ENCODE results near the gene PAX7. TPM values are rescaled to one million over a fixed set of nuclear protein-coding genes. Genes with fewer than 3 reads are reported as not detected.
"Not testable (repeated sequence)": the region's sequence is repeated elsewhere in the genome, so short reads cannot be mapped to it uniquely, and the experiment has no call there.

The PAX7 gene
- total RNA-seq, 4 donors from 2014 or later: not detected

GRCh38 chr1:18687273-18687672, 56.6 kb downstream of the PAX7 start:
- Histone ChIP-seq H3K9me3 (no peaks in the 10 kb centered on the region), H3K36me3 (no peaks in the 10 kb centered on the region), H3K27me3 (no peaks in the 10 kb centered on the region), H3K4me3 (no peak overlapping the region), H3K27ac (no peak overlapping the region), H3K4me1 (no peaks in the 10 kb centered on the region)
- intact Hi-C loops (cut with DNase I; ENCODE audit: low total_unique reads): no loop called here
- no peak for DNase-seq
- TF ChIP-seq CTCF (IDR thresholded peaks at IDR 0.05): no peak
- TF ChIP-seq POLR2A (IDR thresholded peaks at IDR 0.05): no peak

- TF ChIP-seq POLR2A (IDR thresholded peaks at IDR 0.05) (no peak), CTCF (IDR thresholded peaks at IDR 0.05) (no peak)
- Histone ChIP-seq H3K27ac (no peak overlapping the region), H3K4me3 (no peak overlapping the region), H3K4me1 (no peaks in the 10 kb centered on the region), H3K36me3 (no peaks in the 10 kb centered on the region), H3K9me3 (no peaks in the 10 kb centered on the region), H3K27me3 (peaks cover 0 to 3% of the 10 kb centered on the region in 2 donors)
- intact Hi-C loops (cut with DNase I; ENCODE audit: low total_unique reads): no loop called here
- no peak for DNase-seq
These were observed 61.0 kb downstream of the PAX7 start for GRCh38 chr1:18691648-18692047.

DNA sequence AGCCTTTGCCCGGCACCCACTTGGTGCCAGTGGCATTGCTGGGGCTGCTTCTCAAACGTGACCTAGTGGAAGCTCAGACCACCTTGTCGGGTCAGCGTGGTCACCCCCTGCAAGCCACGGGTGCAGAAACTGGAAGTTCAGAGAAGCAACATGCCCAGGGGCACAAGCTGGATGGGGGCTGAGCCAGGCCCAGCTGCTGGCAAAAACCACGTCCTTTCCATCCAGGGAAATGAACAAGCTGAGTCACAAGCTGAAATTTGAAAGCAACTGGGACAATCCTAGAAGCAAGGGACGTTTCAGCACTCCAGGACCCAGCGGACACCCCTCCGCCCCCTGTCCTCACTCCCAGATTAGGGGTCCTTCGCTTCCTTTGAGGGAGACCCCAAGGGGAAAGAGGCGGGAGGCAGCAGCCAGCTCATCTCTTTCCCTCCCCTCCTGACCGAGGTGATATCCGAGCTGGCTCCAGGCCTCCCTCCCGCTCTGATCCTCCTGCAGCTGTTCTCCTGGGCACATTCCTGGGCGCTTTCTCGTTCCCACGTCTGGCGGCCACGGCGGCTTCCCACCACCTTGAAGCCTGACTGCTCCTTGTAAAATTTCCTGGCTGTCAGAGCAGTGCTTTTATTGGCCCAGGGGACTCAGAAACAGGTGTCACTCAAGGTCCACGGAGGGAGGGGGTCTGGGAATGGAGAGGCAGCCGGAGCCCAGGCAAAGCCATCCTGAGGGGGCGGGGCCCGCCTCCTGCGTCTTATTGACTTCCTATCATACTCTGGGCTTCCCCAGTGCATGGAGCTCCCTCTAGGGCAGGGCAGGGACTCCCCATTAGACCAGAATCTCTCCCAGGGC, 62.8 kb downstream of the PAX7 start:
- Histone ChIP-seq H3K27ac (no peak overlapping the region), H3K27me3 (peaks cover 0 to 3% of the 10 kb centered on the region in 2 donors)
- intact Hi-C loops (cut with DNase I; ENCODE audit: low total_unique reads): no loop called here

GRCh38 chr1:18694289-18694688, 63.6 kb downstream of the PAX7 start:
- H3K4me3 ChIP-seq; H3K4me1 ChIP-seq; DNase-seq; intact Hi-C loops (cut with DNase I; ENCODE audit: low total_unique reads); H3K9me3 ChIP-seq; H3K27ac ChIP-seq; H3K27me3 ChIP-seq; H3K36me3 ChIP-seq: not testable (repeated sequence)

More for the DNA sequence above, 62.8 kb downstream of the PAX7 start:
- Histone ChIP-seq H3K9me3 (no peaks in the 10 kb centered on the region), H3K36me3 (no peaks in the 10 kb centered on the region), H3K4me1 (no peaks in the 10 kb centered on the region), H3K4me3 (no peak overlapping the region)
- no peak for DNase-seq
- TF ChIP-seq CTCF (IDR thresholded peaks at IDR 0.05) (no peak), POLR2A (IDR thresholded peaks at IDR 0.05) (no peak)

- H3K4me1 ChIP-seq: no peaks in the 10 kb centered on the region
- no peak overlapping the region for H3K27ac ChIP-seq
- peaks cover 0 to 8% of the 10 kb centered on the region in 2 donors for H3K27me3 ChIP-seq
- H3K36me3 ChIP-seq: no peaks in the 10 kb centered on the region
- no peak overlapping the region for H3K4me3 ChIP-seq
- H3K9me3 ChIP-seq: no peaks in the 10 kb centered on the region
- intact Hi-C loops (cut with DNase I; ENCODE audit: low total_unique reads): no loop called here
- DNase-seq: no peak
- TF ChIP-seq CTCF (IDR thresholded peaks at IDR 0.05) (no peak), POLR2A (IDR thresholded peaks at IDR 0.05) (no peak)
These were observed 66.9 kb downstream of the PAX7 start for GRCh38 chr1:18697541-18697940.

Data from uterus (tissue), 4 donors.